A673 (cell line): ENCODE data around the gene RBM12.

Experiments used
- EZH2 ChIP-seq: fragments of 200-600 bp; sonication (generic); IDR thresholded peaks from 2 replicates; pipeline ENCODE4 v1.6.1; 2017; ENCODE audit warnings: borderline replicate concordance, low read depth, mild to moderate bottlenecking, mixed read lengths, antibody characterized with exemption, low read length; ENCODE audit not compliant: poor library complexity, severe bottlenecking
- TF ChIP-seq, protein P1 (sequence below): fragments of 300-800, 200-600 bp; sonication (generic); conservative IDR thresholded peaks from 2 replicates; pipeline ENCODE4 v1.5.1; 2017; ENCODE audit warnings: low read depth, mild to moderate bottlenecking, antibody characterized with exemption, low read length, moderate library complexity, mixed read lengths

DNA sequence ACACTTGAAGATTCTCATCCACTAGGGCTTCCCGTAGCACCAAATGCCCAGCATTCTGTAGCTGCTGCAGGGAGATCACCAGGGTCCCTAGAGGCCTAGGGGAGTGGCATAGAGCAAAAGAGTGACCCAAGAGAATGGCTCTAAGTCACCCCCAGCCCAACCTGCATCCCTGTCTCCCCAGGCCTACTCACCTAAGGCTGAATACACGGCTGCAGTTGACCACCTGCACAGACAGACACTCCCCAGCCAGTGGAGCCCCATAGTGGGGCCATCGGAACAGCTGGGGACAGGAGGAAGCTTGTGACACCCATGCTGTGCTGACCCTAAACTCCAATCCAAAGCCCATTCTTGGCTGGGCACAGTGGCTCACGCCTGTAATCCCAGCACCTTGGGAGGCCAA is 58.6 kb downstream of the RBM12 start:
- TF ChIP-seq, protein P1, sequence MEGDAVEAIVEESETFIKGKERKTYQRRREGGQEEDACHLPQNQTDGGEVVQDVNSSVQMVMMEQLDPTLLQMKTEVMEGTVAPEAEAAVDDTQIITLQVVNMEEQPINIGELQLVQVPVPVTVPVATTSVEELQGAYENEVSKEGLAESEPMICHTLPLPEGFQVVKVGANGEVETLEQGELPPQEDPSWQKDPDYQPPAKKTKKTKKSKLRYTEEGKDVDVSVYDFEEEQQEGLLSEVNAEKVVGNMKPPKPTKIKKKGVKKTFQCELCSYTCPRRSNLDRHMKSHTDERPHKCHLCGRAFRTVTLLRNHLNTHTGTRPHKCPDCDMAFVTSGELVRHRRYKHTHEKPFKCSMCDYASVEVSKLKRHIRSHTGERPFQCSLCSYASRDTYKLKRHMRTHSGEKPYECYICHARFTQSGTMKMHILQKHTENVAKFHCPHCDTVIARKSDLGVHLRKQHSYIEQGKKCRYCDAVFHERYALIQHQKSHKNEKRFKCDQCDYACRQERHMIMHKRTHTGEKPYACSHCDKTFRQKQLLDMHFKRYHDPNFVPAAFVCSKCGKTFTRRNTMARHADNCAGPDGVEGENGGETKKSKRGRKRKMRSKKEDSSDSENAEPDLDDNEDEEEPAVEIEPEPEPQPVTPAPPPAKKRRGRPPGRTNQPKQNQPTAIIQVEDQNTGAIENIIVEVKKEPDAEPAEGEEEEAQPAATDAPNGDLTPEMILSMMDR: no peak
- no peak for TF ChIP-seq EZH2
